ENCODE measurements around the gene PJA1. TPM values are rescaled to one million over a fixed set of nuclear protein-coding genes. Genes with fewer than 3 reads are reported as not detected.

PJA1 gene
- total and polyA plus RNA-seq, 8 donors, result 20.7 to 111 (median 92.0) TPM

GRCh38 chrX:69127466-69127865, 37.8 kb downstream of the PJA1 start:
- peaks cover 9 to 13% of the 10 kb centered on the region in 2 donors for H3K27me3 ChIP-seq
- ATAC-seq, result no peak
- TF ChIP-seq CTCF (IDR thresholded peaks at IDR 0.05), result no peak

GRCh38 chrX:69126642-69127041, 38.6 kb downstream of the PJA1 start:
- Histone ChIP-seq H3K9me3 (no peaks in the 10 kb centered on the region), H3K27ac (no peak overlapping the region), H3K4me1 (no peaks in the 10 kb centered on the region), H3K27me3 (peaks cover 9 to 13% of the 10 kb centered on the region in 2 donors), H3K36me3 (no peaks in the 10 kb centered on the region), H3K4me3 (no peak overlapping the region)
- intact Hi-C loops (cut with DNase I), result no loop called here
- DNase-seq (no peak), ATAC-seq (no peak)
- TF ChIP-seq CTCF (IDR thresholded peaks at IDR 0.05), result no peak

More at GRCh38 chrX:69127466-69127865, 37.8 kb downstream of the PJA1 start:
- Histone ChIP-seq H3K9me3 (no peaks in the 10 kb centered on the region), H3K4me3 (no peak overlapping the region), H3K4me1 (no peaks in the 10 kb centered on the region), H3K27ac (no peak overlapping the region), H3K36me3 (no peaks in the 10 kb centered on the region)
- no peak for DNase-seq
- intact Hi-C loops (cut with DNase I), result no loop called here

- H3K9me3 ChIP-seq, result no peaks in the 10 kb centered on the region
- ATAC-seq (no peak), DNase-seq (no peak)
- TF ChIP-seq CTCF (IDR thresholded peaks at IDR 0.05), result no peak
- no peaks in the 10 kb centered on the region for H3K4me1 ChIP-seq
- H3K27me3 ChIP-seq, result peaks cover 5 to 13% of the 10 kb centered on the region in 2 donors
- intact Hi-C loops (cut with DNase I), result no loop called here
- no peaks in the 10 kb centered on the region for H3K36me3 ChIP-seq
- H3K4me3 ChIP-seq, result no peak overlapping the region
- H3K27ac ChIP-seq, result no peak overlapping the region
These were observed 40.2 kb downstream of the PJA1 start for GRCh38 chrX:69125094-69125493.

- H3K4me3 ChIP-seq, result no peak overlapping the region
These were observed 41.1 kb downstream of the PJA1 start for GRCh38 chrX:69124108-69124507.

GRCh38 chrX:69123481-69123880, 41.8 kb downstream of the PJA1 start:
- ATAC-seq (no peak), DNase-seq (no peak)
- peaks cover 0 to 3% of the 10 kb centered on the region in 2 donors for H3K27me3 ChIP-seq
- intact Hi-C loops (cut with DNase I), result no loop called here
- TF ChIP-seq CTCF (IDR thresholded peaks at IDR 0.05), result no peak
- no peaks in the 10 kb centered on the region for H3K4me1 ChIP-seq
- no peaks in the 10 kb centered on the region for H3K36me3 ChIP-seq
- H3K4me3 ChIP-seq, result no peak overlapping the region
- no peak overlapping the region for H3K27ac ChIP-seq
- H3K9me3 ChIP-seq, result no peaks in the 10 kb centered on the region

More at GRCh38 chrX:69124108-69124507, 41.1 kb downstream of the PJA1 start:
- ATAC-seq, result no peak
- no peak for TF ChIP-seq CTCF (IDR thresholded peaks at IDR 0.05)
- intact Hi-C loops (cut with DNase I), result no loop called here
- H3K27ac ChIP-seq, result no peak overlapping the region
- DNase-seq, result no peak
- H3K36me3 ChIP-seq, result no peaks in the 10 kb centered on the region
- H3K27me3 ChIP-seq, result peaks cover 0 to 9% of the 10 kb centered on the region in 2 donors
- H3K4me1 ChIP-seq, result no peaks in the 10 kb centered on the region
- H3K9me3 ChIP-seq, result no peaks in the 10 kb centered on the region

Data from left lung (tissue), 10 donors.